GM10847 (cell line): Measurements from ENCODE around the gene SF1.

Experiments
- POLR2A ChIP-seq: IDR thresholded peaks from 2 replicates; pipeline ENCODE4 v1.6.1; 2011; ENCODE audit not compliant: insufficient read length; ENCODE audit errors: extremely low read depth

SF1 gene

GRCh38 chr11:64778473-64779298, at the start of gene SF1:
Gene SF1, minus strand, starts transcription at chr11:64778542. Its CDS starts 150 bp downstream, at chr11:64778392.
- TF ChIP-seq POLR2A, result peak; percentile 71

- TF ChIP-seq POLR2A, result no peak
These were observed 49.1 kb upstream of the SF1 start for GRCh38 chr11:64827451-64827839.

- TF ChIP-seq POLR2A, result no peak
These were observed 48.5 kb upstream of the SF1 start for GRCh38 chr11:64826578-64827450.

- no peak for TF ChIP-seq POLR2A
These were observed 47.7 kb upstream of the SF1 start for GRCh38 chr11:64826062-64826461.

- TF ChIP-seq POLR2A, result no peak
These were observed 45.3 kb upstream of the SF1 start for GRCh38 chr11:64823568-64824119.

GRCh38 chr11:64817476-64817875, 39.1 kb upstream of the SF1 start:
- TF ChIP-seq POLR2A, result no peak

GRCh38 chr11:64814712-64815187, 36.4 kb upstream of the SF1 start:
- TF ChIP-seq POLR2A, result no peak

GRCh38 chr11:64813826-64814225, 35.5 kb upstream of the SF1 start:
- no peak for TF ChIP-seq POLR2A

- no peak for TF ChIP-seq POLR2A
These were observed 32.5 kb upstream of the SF1 start for GRCh38 chr11:64810891-64811272.

- TF ChIP-seq POLR2A, result peak; percentile 44
These were observed 32.0 kb upstream of the SF1 start, which contains the start of gene MEN1 for GRCh38 chr11:64810271-64810890. Gene MEN1, minus strand, starts transcription at chr11:64810551. Its CDS starts 442 bp downstream, at chr11:64810109.

- no peak for TF ChIP-seq POLR2A
These were observed 31.5 kb upstream of the SF1 start for GRCh38 chr11:64809781-64810241.

GRCh38 chr11:64805481-64805880, 27.1 kb upstream of the SF1 start:
- no peak for TF ChIP-seq POLR2A

GRCh38 chr11:64804346-64805210, 26.2 kb upstream of the SF1 start:
- no peak for TF ChIP-seq POLR2A

GRCh38 chr11:64803846-64804345, 25.6 kb upstream of the SF1 start:
- TF ChIP-seq POLR2A, result no peak
